Caco-2 (cell line): ENCODE results near the gene SERAC1. TPM values are rescaled to one million over a fixed set of nuclear protein-coding genes. Genes with fewer than 3 reads are reported as not detected.

ENCODE experiments used
- BruUV-seq: library from RNA; stranded (reverse); fragments of 400-500 nt; replicated peaks from 2 replicates; lab custom pipeline; 2021; lab: Mats Ljungman, UMichigan
- CTCF ChIA-PET: fragments of 300-600 bp; sonication (Branson Sonifier 250); formaldehyde crosslinking; loops from one replicate; lab custom pipeline; 2022; ENCODE audit warnings: antibody characterized with exemption; lab: Charles Lee
- POLR2A ChIA-PET: fragments of 300-600 bp; sonication (Branson Sonifier 250); formaldehyde crosslinking; loops from one replicate; lab custom pipeline; 2022; ENCODE audit warnings: antibody characterized with exemption; lab: Charles Lee
- DNase-seq, 2 experiments: peaks; one replicate each; pipeline versions ENCODE4 v3.0.0 to v3.0.0-alpha.2; 2020 to 2022
- H3K27me3 ChIP-seq: replicated peaks from 2 replicates; pipeline ENCODE4 v1.6.0; 2011; ENCODE audit warnings: low read length; ENCODE audit not compliant: control insufficient read depth, insufficient read depth
- H3K36me3 ChIP-seq: 2 replicates; pipeline ENCODE4 v1.5.1; 2011; ENCODE audit warnings: low read length; ENCODE audit not compliant: control insufficient read depth, insufficient read depth
- H3K4me1 ChIP-seq: fragments of 250-450 bp; sonication (Bioruptor Pico); 2 replicates; pipeline ENCODE4 v1.5.1; 2020; ENCODE audit warnings: mild to moderate bottlenecking
- H3K4me3 ChIP-seq: 2 replicates; pipeline ENCODE4 v1.5.1; 2011; ENCODE audit warnings: low read depth, mild to moderate bottlenecking, control low read depth, low read length
- H3K9me3 ChIP-seq: fragments of 250-450 bp; sonication (Bioruptor Pico); 2 replicates; pipeline ENCODE4 v1.5.1; 2020; ENCODE audit warnings: mild to moderate bottlenecking, moderate library complexity
- H3K27ac Mint-ChIP-seq: one replicate; pipeline ENCODE4 v1.8.0; 2022; ENCODE audit warnings: mixed read lengths; ENCODE audit not compliant: unreplicated experiment
- H3K27me3 Mint-ChIP-seq: one replicate; pipeline ENCODE4 v1.8.0; 2022; ENCODE audit warnings: mixed read lengths; ENCODE audit not compliant: insufficient read depth, unreplicated experiment
- H3K36me3 Mint-ChIP-seq: one replicate; pipeline ENCODE4 v1.8.0; 2022; ENCODE audit warnings: mild to moderate bottlenecking, mixed read lengths; ENCODE audit not compliant: insufficient read depth, unreplicated experiment
- H3K4me1 Mint-ChIP-seq: one replicate; pipeline ENCODE4 v1.8.0; 2022; ENCODE audit warnings: low read depth, mixed read lengths; ENCODE audit not compliant: unreplicated experiment
- H3K4me3 Mint-ChIP-seq: one replicate; pipeline ENCODE4 v1.8.0; 2022; ENCODE audit warnings: mild to moderate bottlenecking, moderate library complexity, mixed read lengths; ENCODE audit not compliant: unreplicated experiment
- H3K9me3 Mint-ChIP-seq: one replicate; pipeline ENCODE4 v1.8.0; 2022; ENCODE audit warnings: mixed read lengths; ENCODE audit not compliant: unreplicated experiment
- CTCF ChIP-seq, 2 experiments: fragments of 200-600 bp in 1 of 2; IDR thresholded peaks; 1 replicate in 1 of 2; 2 replicates in 1 of 2; pipeline versions ENCODE4 v1.5.1 to v1.8.0; 2011 to 2022; ENCODE audit warnings: antibody characterized with exemption in 1 of 2, control low read depth in 1 of 2, inconsistent platforms in 1 of 2, low read depth in 1 of 2, low read length in 1 of 2, mild to moderate bottlenecking in 1 of 2, moderate library complexity in 1 of 2; ENCODE audit not compliant: insufficient read depth in 1 of 2, severe bottlenecking in 1 of 2, unreplicated experiment in 1 of 2
- intact Hi-C: fragments of 100-400 bp; cut with micrococcal nuclease; formaldehyde crosslinking; loops from one replicate; pipeline ENCODE4 v1.10.0; 2022; ENCODE audit not compliant: unreplicated experiment
- total RNA-seq: library from RNA; stranded (reverse); gene quantifications from 2 replicates; pipeline ENCODE4 v1.2.3, GENCODE V29; 2022

The SERAC1 gene
- total RNA-seq, 1 experiment from 2014 or later: 7.4 TPM

- intact Hi-C loops: no loop called here
- H3K4me3 Mint-ChIP-seq: no peak overlapping the region
- Histone ChIP-seq H3K9me3 (no peaks in the 10 kb centered on the region), H3K36me3 (peaks cover 4% of the 10 kb centered on the region; the same call in 1 of the 2 replicates), H3K27me3 (no peaks in the 10 kb centered on the region), H3K4me3 (no peak overlapping the region), H3K4me1 (no peaks in the 10 kb centered on the region)
- DNase-seq: no peak
- H3K27me3 Mint-ChIP-seq: no peaks in the 10 kb centered on the region
- ChIA-PET POLR2A (no interaction called here), CTCF (no interaction called here)
- no peaks in the 10 kb centered on the region for H3K9me3 Mint-ChIP-seq
- no peak for TF ChIP-seq CTCF (IDR thresholded peaks at IDR 0.05; ENCODE audit: insufficient read depth in 1 of 2, low read depth in 1 of 2, low read length in 1 of 2, severe bottlenecking in 1 of 2, unreplicated experiment in 1 of 2)
- peaks cover 66% of the 10 kb centered on the region for H3K36me3 Mint-ChIP-seq
- BruUV-seq: no TSS peak
- H3K4me1 Mint-ChIP-seq: no peaks in the 10 kb centered on the region
- H3K27ac Mint-ChIP-seq: no peak overlapping the region
Measured at GRCh38 chr6:158086504-158087223, 81.4 kb downstream of the SERAC1 start.

DNA sequence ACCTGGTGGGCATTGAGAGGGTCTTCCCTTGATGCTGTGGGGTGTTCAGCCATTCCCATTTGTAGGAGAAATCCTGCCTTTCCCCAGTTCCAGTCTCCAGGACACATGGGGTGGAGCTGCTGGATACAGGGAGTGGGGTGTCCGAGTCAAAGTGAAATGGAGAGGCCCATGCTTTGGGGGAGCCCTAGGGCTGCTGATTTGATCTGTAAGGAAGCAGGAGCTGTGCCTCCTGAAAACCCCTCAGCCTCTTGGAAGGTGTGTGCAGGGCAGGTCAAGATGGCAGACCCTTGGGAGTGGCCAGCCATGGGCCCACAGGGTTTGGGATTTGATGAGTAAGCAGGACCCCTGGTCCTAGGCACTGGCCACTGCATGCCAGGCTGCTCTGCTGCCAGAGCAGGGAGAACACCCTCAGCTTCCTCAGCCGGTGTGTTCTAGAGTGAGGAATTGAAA lies 82.0 kb downstream of the SERAC1 start:
- H3K4me1 ChIP-seq: no peaks in the 10 kb centered on the region
- Mint-ChIP-seq H3K4me3 (no peak overlapping the region), H3K4me1 (no peaks in the 10 kb centered on the region), H3K9me3 (no peaks in the 10 kb centered on the region), H3K36me3 (peaks cover 66% of the 10 kb centered on the region), H3K27me3 (no peaks in the 10 kb centered on the region), H3K27ac (no peak overlapping the region)
- BruUV-seq: no TSS peak
- H3K27me3 ChIP-seq: no peaks in the 10 kb centered on the region
- H3K4me3 ChIP-seq: no peak overlapping the region
- ChIA-PET POLR2A (no interaction called here), CTCF (interaction anchor here (1.2 kb wide), 1 partner anchor 14 kb away, joined by 4 read pairs; no protein-coding TSS in a partner anchor)
- intact Hi-C loops: no loop called here
- DNase-seq: no peak
- H3K9me3 ChIP-seq: no peaks in the 10 kb centered on the region
- peaks cover 6% of the 10 kb centered on the region; the same call in 1 of the 2 replicates for H3K36me3 ChIP-seq
- TF ChIP-seq CTCF (IDR thresholded peaks at IDR 0.05; ENCODE audit: insufficient read depth in 1 of 2, low read depth in 1 of 2, low read length in 1 of 2, severe bottlenecking in 1 of 2, unreplicated experiment in 1 of 2): no peak

GRCh38 chr6:158085261-158086053 lies 82.6 kb downstream of the SERAC1 start:
- Histone ChIP-seq H3K4me3 (no peak overlapping the region), H3K36me3 (peaks cover 6% of the 10 kb centered on the region; the same call in 1 of the 2 replicates), H3K27me3 (no peaks in the 10 kb centered on the region), H3K4me1 (no peaks in the 10 kb centered on the region), H3K9me3 (no peaks in the 10 kb centered on the region)
- ChIA-PET CTCF (interaction anchor here (1.2 kb wide), 1 partner anchor 13 kb away, joined by 4 read pairs; no protein-coding TSS in a partner anchor), POLR2A (no interaction called here)
- Mint-ChIP-seq H3K27ac (no peak overlapping the region), H3K4me1 (no peaks in the 10 kb centered on the region), H3K9me3 (no peaks in the 10 kb centered on the region), H3K27me3 (no peaks in the 10 kb centered on the region), H3K36me3 (peaks cover 66% of the 10 kb centered on the region), H3K4me3 (no peak overlapping the region)
- no peak for TF ChIP-seq CTCF (IDR thresholded peaks at IDR 0.05; ENCODE audit: insufficient read depth in 1 of 2, low read depth in 1 of 2, low read length in 1 of 2, severe bottlenecking in 1 of 2, unreplicated experiment in 1 of 2)
- no peak for DNase-seq
- intact Hi-C loops: no loop called here
- BruUV-seq: no TSS peak
